Hematopoietic multipotent progenitor cell treated with erythropoietin and hydrocortisone succinate and interleukin-3 and kit ligand, for 6 days (in vitro differentiated cells): ENCODE data around the gene KRTAP12-3.
"Not testable (repeated sequence)": the region's sequence is repeated elsewhere in the genome, so short reads cannot be mapped to it uniquely, and the experiment has no call there.

Experiments used
- DNase-seq: peaks from one replicate; pipeline ENCODE4 v3.0.0-alpha.2; 2015

The KRTAP12-3 gene

DNA sequence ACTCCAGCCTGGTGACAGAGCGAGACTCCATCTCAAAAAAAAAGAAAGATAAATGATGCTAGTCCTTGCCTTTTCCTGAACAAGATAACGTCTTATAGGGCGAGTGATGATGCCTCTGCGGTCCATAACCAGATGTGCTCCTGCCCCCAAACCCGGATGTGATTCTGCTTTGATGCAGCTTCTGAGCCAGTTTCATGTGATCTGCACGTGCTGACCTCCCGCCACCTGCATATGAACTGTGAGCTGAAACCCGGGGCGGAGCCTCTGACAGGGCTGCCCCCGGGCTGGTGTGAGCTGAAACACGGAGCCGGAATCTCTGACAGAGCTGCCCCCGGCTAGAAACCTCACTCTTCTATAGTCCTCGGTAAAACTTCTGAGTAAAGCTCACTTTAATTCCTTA lies 4.6 kb upstream of the KRTAP12-3 start:
- no peak for DNase-seq

DNA sequence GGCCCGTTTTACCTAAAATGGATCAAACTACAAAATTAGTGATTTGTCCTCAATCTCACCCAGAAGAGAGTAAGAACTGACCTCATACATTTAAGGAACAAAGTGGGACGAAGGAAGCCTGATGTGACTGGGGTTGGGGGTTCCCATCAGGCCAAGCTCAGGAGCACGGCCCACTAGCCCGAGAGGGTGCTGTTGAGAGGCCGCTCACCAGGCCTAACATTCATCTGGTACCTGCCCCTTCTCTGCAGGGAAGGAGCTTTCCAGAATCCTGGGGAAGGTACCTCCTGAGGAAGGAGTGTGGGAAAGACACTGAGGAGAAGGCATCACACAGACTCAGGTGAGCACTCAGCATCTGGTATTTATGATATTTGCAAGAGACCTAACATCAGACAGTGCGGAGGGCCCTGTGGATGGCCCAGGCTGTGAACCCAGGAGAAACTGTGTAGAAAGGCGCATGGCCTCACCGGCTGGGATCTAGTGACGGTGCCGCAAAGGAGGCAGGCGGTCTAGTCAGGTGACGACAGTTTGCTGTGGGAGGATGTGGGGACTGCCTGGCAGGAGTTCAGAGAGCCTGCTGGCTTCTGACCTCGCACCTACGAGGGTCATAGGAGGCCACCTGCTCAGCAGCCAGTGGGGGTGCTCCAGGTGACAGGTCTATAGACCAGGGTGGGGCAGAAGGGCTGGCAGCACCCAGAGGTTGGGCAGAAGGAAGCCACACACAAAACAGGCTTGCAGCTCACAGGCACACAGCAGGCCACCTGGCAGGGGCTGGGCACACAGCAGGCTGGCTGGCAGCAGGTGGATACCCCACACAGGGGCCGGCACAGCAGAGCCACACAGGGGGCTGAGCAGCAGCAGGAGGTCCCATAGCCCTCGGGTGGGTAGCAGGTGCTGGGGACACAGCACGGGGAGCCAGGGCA lies 3.8 kb upstream of the KRTAP12-3 start:
- DNase-seq, result no peak

DNA sequence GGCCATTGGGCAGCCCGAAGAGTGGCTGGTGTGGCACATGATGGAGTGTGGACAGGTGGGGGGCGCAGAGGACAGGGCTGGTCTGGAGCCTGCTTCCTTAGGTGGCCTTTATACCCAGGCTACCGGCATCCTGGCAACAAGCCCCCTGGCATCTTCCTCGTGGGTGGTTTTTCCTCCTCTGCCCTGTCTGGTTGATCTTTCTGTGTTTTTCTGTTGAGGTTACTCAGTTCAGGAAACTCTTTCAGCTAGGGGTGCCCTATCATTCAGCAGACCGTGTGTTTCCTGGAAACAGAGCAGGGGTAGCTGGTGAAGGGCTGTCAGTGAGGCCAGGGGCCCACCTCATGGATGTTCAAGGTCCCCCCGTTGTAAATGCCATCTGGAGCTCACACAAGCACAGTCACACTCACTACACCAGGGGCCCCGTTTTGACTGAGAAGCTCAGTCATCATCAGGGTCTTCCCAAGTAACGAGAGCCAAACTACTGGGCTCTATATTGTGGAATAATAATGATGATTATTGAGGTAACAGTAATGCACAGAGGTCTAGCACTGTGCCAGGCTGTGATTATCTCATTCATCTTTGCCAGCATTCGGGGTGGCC lies 3.1 kb upstream of the KRTAP12-3 start, which contains the start of gene KRTAP12-4:
Gene KRTAP12-4, minus strand, starts transcription at position 84 of the 600 bp plus-strand sequence. Its CDS starts 45 bp downstream, at position 39.
- DNase-seq, result no peak

DNA sequence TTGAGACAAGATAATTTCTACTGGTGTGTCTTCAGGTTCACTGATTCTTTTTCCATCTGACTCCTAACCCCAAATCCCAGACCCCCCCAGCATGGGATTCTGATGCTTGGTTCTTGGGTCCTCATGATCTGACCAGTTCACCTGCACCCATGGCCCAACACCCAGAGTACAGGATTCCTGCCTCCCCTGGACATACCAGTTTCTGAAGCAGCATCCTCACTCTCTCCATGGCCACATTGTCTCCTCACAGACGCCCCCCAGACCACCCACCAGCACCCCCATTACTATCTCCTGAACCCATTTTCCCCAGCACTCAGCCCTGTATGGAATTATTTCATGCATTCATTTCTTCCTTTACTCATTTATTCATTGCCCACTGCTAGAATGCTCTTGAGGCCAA lies 864 bp upstream of the KRTAP12-3 start:
- no peak for DNase-seq

DNA sequence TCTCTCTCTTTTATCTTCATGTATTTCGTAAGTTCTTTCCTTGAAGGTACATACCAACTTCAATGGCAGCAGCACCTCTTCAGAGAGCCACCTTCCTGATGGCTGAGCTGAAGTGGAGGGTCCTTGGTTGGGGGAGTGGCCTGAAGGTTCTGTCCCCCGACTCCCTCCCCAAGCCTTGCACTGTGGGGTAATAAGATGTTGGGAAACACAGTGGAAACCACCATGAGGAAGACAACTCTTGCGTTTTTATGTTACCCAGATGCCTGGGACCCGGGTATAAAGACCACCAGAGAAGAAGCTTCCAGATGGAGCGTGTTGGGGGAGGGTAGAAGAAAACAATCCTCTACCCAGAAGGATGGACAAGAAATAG lies 794 bp downstream of the KRTAP12-3 start:
- no peak for DNase-seq

DNA sequence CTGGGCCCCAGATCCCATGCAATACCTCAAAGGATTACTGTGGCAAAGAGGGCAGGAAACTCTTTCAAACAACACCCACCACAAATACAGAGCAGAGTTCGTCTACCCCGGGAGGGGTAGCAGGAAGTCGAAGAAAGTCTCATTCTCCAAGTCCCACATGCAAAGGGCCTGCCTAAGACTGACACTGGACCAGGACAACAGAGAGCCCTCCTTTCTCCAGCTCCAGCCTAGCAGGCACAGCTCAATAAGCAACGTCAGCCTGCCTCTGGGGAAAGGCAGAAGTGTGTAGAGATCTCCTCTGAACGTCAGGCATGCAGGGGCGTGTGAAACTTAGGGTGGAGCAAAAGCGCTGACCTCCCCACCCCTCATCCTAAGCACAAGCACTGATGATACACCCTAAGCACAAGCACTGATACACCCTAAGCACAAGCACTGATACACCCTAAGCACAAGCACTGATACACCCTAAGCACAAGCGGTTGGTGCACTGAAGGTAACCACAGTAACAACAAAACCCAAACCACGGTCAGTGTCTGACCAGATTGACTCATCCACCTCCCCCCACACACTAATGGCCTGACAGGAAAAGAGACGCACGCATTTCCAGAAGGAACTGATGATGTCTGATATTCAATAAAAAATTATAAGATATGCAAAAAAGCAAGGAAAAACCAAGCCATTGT lies 1.3 kb downstream of the KRTAP12-3 start:
- no peak for DNase-seq

DNA sequence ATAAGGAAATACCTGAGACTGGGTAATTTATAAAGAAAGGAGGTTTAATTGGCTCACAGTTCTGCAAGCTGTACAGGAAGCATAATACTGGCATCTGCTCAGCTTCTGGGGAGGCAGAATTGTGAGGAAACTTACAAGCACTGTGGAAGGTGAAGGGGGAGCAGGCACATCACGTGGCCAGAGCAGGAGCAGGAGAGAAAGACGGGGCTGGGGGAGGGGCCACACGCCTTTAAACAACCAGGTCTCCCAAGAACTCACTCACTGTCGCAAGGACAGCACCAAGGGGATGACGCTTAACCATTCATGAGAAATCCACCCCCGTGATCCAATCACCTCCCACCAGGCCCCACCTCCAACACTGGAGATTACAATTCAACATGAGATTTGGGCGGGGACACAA lies 3.8 kb downstream of the KRTAP12-3 start:
- DNase-seq, result not testable (repeated sequence)

DNA sequence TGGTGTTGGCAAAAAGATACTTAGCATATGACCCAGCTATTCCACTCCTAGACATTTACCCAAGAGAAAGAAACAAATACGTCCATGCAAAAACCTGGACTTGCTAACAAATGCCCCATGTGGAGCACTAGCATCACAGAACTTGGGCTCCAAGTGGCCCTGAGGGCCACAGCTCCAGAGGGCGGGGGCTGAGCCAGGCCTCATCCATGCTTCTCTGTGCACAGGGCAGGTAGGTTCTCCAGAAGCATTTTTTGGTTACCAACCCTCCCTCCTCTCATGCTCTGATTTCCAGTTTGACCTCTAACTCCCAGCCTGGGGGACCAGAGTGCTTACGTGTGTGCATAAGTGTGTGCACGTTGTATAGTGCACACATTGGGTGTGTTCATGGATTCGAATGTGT lies 7.0 kb downstream of the KRTAP12-3 start:
- no peak for DNase-seq

DNA sequence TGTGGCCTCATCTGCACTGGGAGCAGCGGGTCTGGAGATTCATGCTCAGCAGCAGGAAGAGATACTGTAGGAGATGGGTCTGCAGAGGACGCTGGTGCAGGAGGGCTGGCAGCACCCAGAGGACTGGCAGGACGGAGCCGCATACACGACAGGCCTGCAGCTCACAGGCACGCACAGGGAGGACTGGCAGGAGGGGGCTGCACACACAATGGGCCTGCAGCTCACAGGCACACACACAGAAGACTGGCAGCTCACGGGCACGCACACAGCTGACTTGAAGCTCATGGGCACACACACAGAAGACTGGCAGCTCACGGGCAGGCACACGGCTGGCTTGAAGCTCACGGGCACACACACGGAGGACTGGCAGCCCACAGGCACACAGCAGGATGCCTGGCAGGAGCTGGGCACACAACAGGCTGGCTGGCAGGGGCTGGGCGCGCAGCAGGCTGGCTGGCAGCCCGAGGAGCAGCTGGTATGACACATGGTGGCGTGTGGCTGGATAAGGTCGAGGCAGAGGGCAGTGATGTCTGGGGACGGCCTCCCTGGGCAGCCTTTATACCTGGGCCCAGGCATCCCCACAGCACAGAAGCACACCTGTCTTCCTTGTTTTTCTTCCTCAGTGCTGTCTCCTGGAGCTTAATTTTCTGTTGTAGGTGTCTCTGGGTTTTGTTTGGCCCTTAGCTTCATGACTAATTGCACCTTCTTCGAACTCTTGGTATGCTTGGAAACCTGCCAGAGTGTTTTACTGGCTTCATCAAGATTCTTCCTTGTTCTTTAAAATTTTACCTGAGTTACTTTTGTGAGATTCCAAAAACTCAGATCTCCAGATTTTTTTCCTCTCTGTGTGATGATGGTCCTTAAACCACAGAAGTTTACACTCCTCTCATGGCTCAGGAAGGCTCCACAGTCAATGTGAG lies 8.9 kb downstream of the KRTAP12-3 start, which contains the start of gene KRTAP12-2:
Gene KRTAP12-2, minus strand, starts transcription at position 527 of the 920 bp plus-strand sequence. Its CDS starts 41 bp downstream, at position 486.
- no peak for DNase-seq

DNA sequence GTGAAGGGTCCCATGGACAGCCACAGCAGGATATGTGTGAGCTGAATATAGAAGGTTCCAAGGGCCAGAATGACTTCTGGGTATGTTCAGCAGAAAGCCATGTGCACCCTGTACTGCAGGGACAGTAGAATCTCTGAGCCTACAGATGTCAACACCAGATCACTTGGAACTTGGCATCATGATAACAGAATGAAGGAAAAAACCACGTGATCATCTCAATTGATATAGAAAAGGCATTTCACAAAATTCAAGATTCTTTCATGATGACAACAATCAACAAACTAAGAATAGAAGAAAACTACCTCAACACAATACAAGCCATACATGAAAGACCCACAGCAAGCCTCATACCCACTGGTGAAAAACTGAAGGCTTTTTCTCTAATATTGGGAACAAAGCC lies 9.9 kb downstream of the KRTAP12-3 start:
- DNase-seq, result no peak

DNA sequence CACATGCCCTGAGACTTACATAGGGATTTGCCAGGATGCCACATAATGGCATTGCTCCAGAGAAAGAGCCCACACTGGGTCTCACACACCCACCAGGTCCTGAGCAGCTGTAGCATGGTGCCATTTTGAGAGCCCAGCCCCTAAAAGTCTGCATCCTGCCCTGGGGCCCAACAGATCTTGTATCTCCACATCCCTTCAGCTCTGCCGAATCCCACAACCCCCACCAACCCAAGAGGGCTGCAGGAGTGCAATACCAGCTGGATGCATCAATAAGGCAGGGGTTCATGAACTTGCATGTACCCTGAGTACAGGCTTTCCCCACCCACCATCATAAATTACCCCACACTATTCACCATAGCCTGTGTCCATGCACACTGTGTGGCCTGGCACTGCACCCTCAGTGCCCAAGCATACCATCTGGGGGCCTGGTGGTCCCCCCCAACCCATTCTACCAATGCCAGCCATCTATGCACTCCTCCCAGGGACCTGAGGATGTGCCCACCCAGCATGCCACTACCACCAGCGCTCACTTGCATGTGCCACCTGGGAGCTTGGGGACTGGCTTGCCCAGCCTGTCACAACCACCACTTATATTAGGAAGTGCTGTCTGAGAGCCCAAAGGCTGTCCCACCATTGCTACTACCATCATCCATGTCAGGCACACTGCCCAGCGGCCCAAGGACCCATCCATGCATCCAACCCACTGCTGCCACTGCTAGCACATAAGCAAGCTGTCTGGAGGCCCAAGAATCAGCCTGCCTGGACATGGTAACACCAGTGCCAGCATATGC lies 13.1 kb downstream of the KRTAP12-3 start:
- no peak for DNase-seq

DNA sequence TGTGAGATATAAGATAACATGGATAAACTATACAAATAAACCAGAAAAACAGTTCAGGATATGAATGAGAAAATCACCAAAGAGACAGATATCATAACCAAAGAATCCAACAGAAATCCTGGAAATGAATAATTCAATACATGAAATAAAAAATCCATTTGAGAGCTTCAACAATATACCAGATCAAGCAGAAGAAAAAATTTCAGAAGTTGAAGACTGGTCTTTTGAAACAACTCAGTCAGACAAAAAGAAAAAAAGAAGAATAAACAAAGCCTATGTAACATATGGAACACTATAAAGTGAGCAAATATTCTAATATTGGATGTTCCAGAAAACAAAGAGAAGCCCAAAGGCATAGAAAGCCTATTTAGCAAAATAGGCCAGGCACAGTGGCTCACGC lies 14.2 kb downstream of the KRTAP12-3 start:
- no peak for DNase-seq

DNA sequence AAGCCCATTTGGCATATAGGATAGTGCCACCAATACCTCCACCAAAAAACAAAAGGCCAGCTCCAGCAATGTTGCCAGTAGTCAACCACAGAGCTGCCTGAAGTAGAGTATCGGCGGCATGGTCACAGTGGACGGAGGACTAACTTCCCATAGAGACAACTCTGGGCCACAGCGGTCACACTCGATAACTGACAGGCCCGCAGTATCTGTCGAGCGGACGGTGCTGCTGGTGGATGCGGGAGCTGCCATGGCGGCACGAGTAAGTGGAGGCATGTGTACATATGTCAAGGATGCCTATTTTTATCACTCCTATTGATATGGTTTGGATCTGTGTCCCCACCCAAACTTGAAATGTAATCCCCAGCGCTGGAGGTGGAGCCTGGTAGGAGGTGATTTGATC lies 20.1 kb downstream of the KRTAP12-3 start:
- DNase-seq, result no peak

DNA sequence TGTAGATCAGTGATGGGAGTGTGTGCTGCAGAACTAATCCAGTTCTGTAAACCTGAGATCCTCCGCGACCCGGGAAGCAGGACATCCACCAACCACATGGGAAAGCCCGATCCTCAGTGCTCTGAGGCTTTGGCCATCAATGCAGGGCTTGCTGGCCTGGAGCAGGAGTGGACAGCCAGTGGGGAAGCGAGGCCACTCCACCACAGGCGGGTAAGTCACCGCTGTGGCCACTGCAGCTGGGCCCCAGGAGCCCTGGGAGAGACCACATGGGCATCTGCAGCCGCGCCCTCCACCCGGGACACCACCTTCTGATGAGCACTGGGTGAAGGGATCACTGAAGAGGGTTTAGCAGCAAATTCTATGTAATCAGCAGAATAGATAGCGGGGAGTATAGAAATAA lies 23.4 kb downstream of the KRTAP12-3 start:
- no peak for DNase-seq

DNA sequence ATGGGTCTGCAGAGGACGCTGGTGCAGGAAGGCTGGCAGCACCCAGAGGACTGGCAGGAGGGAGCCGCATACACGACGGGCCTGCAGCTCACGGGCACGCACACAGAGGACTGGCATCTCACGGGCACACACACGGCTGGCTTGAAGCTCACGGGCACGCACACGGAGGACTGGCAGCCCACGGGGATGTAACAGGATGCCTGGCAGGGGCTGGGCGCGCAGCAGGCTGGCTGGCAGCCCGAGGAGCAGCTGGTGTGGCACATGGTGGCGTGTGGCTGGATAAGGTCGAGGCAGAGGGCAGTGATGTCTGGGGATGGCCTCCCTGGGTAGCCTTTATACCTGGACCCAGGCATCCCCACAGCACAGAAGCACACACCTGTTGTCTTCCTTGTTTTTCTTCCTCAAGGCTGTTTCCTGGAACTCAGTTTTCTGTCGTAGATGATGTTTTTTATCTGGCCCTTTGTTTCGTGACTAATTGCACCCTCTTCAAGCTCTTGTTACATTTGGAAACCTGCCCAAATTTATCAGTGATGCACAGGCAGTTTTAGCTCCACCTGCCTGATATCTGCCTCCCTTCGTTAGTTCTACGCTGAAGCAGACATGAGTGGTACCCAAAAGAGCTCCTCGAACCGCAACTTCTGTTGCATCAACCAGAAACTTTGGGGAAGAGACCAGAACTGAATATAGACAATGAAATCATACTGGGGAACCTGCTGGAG lies 24.3 kb downstream of the KRTAP12-3 start, which contains the start of gene KRTAP12-1:
Gene KRTAP12-1, minus strand, starts transcription at position 303 of the 719 bp plus-strand sequence. Its CDS starts 40 bp downstream, at position 263.
- no peak for DNase-seq

DNA sequence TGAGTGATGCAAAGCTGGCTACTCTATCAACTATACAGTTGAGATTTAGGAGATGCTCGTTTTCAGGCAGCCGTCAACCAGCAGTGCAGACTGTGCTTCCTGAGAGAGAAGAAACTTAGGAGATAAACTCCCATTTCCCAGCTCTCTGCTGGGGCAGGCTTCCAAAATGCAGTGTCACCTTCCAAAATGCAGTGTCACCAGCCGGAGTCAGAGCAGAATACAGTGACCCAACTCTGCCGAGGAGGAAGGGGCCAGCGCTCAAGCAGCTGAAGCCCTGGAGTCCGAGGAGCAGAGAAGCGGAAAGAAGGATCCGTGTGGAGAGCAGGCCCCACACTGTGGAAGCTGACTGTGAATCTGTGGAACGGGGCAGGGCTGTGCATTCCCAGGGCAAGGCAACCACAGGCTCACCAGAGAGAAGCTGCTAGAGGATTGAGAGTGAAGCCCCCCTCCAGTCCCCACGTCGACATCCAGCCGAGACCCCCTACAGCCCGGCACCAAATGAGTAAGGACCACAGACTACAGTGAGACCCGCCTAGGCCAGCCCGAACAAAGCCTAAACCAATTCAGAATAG lies 24.9 kb downstream of the KRTAP12-3 start:
- DNase-seq, result no peak

DNA sequence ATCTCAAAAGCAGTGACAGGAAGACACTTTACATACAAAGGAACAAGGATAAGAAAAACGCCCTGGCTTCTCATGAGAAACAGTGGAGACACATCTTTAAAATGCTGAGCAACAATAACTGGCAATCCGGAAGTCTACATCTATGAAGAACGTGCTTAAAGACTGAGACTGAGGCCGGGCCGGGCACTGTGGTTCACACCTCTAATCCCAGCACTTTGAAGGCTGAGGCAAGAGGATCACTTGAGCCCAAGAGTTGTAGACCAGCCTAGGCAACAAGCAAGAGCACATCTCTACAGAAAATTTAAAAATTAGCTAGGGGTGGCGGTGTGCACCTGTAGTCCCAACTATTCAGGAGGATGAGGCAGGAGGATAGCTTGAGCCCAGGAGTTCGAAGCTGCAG lies 26.3 kb downstream of the KRTAP12-3 start:
- no peak for DNase-seq

DNA sequence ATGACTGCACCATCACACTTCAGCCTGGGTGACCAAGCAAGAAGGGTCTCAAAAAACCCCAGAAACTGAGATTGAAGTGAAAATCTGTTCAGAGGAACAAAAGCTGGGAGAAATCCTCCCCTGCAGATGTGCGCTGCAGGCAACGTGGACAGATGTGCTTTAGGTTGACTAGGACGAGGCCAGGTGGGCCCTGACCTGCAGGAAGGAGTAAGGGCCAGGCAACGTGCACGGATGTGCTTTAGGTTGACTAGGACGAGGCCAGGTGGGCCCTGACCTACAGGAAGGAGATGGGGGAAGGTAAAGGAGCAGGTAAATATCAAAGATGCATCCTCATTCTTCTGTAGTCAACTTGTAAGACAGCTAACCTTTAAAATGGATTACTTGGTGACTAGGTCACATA lies 26.8 kb downstream of the KRTAP12-3 start:
- no peak for DNase-seq

DNA sequence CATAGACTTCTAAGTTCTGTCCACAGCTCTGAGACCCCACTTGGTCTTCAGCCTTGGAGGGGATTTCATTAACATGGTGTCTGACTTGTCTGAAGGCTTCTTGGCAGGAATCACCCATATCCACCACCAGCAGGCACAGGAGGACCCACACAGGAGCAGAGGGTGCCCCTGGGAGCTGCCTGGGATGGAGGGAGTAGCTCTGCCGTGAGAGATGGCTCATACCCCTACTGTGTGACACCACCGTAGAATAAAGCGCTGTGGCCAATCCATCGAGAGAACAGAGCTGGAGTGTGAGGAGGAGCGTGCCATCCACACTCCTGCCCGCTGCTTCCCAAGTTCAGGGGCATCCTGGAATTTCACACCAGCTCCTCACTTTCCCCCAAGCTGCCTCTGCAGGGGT lies 27.3 kb downstream of the KRTAP12-3 start:
- DNase-seq, result not testable (repeated sequence)

DNA sequence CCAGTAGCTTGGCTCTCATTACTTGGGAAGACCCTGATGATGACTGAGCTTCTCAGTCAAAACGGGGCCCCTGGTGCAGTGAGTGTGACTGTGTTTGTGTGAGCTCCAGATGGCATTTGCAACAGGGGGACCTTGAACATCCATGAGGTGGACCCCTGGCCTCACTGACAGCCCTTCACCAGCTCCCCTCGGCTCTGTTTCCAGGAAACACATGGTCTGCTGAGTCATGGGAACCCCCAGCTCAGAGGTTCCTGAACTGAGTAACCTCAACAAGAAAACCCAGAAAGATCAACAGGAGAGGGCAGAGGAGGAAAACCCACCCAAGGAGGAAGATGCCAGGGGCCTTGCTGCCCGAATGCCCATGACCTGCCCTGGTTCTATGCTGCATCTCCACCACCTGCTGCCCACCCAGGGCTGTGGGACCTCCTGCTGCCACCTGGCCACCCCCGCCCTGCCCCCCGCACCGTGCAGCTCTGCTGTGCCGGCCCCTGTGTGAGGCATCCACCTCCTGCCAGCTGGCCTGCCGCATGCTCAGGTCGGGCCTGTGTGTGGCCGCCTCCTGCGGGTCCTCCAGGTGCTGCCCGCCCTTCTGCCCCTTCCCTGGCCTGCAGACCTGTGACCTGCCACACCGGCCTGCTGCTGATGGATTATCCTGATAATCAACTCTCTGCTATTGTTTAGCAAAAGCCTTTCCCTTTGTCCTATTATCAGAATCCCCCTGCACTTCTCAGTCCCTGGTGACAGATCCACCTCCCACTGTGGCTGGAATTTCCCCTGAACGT lies 28.5 kb downstream of the KRTAP12-3 start:
- DNase-seq, result no peak
